Lung (tissue), 12 donors: Measurements from ENCODE around the gene TAMALIN. TPM values are rescaled to one million over a fixed set of nuclear protein-coding genes. Genes with fewer than 3 reads are reported as not detected.

Source experiments
- ATAC-seq: fragments of 200-7000 bp; cut with Tn5 transposase; one replicate; pipeline ENCODE4 v1.9.1; 2020; ENCODE audit warnings: moderate number of reproducible peaks; ENCODE audit not compliant: insufficient read depth, low FRiP score
- DNase-seq, 3 donors: peaks; one replicate each; pipeline ENCODE4 v3.0.0-alpha.2; 2013 to 2017
- H3K27ac ChIP-seq, 2 donors: one replicate each; pipeline ENCODE4 v1.5.1; 2013; ENCODE audit warnings: mild to moderate bottlenecking in 2 of 2, moderate library complexity in 2 of 2, control low read depth in 1 of 2, inconsistent platforms in 1 of 2, low read depth in 1 of 2, low read length in 1 of 2
- H3K27me3 ChIP-seq, 3 donors: one replicate each; pipeline ENCODE4 v1.5.1; 2013; ENCODE audit warnings: low read length in 2 of 3; ENCODE audit not compliant: control insufficient read depth in 3 of 3, insufficient read depth in 3 of 3
- H3K36me3 ChIP-seq, 4 donors: one replicate each; pipeline ENCODE4 v1.5.1; 2013; ENCODE audit warnings: low read length in 4 of 4, mild to moderate bottlenecking in 1 of 4, moderate library complexity in 1 of 4; ENCODE audit not compliant: control insufficient read depth in 4 of 4, insufficient read depth in 4 of 4
- H3K4me1 ChIP-seq, 5 donors: one replicate each; pipeline ENCODE4 v1.5.1; 2013; ENCODE audit warnings: low read length in 5 of 5, mild to moderate bottlenecking in 2 of 5, moderate library complexity in 1 of 5; ENCODE audit not compliant: control insufficient read depth in 5 of 5, insufficient read depth in 5 of 5
- H3K4me3 ChIP-seq: one replicate; pipeline ENCODE4 v1.5.1; 2013; ENCODE audit warnings: mild to moderate bottlenecking, control low read depth, moderate library complexity
- H3K9ac ChIP-seq, 2 donors: one replicate each; pipeline ENCODE4 v1.5.1; 2013; ENCODE audit warnings: low read length in 2 of 2, control low read depth in 1 of 2; ENCODE audit not compliant: insufficient read depth in 1 of 2
- H3K9me3 ChIP-seq, 4 donors: one replicate each; pipeline ENCODE4 v1.5.1; 2013; ENCODE audit warnings: low read length in 3 of 4, mild to moderate bottlenecking in 1 of 4, moderate library complexity in 1 of 4; ENCODE audit not compliant: control insufficient read depth in 4 of 4, insufficient read depth in 3 of 4
- CTCF ChIP-seq: IDR thresholded peaks from 2 replicates; pipeline ENCODE4 v1.5.1; 2012; ENCODE audit warnings: mild to moderate bottlenecking; ENCODE audit errors: control extremely low read depth, extremely low read depth
- WGBS, 2 donors: extraction: QIAGEN DNeasy Blood & Tissue Kit; methylation state at CpG; one replicate each; pipeline ENCODE4 v1.1.7; 2013; 5-methylcytosine and 5-hydroxymethylcytosine counted together
- polyA plus RNA-seq, 2 donors: library from polyadenylated mRNA; stranded (reverse); fragments of 200-250 nt; gene quantifications; one replicate each; pipeline ENCODE4 v1.2.1, GENCODE V29; 2013
- total RNA-seq, 2 donors: library from RNA; depleted of rRNA in 1 of 2; stranded (reverse); fragments of >200 nt in 1 of 2; gene quantifications; one replicate each; pipeline ENCODE4 v1.2.1, GENCODE V29; 2014 to 2021
- donor health status: control.
- donor health status: control.
- donor health status: Bipolar disorder and iron deficiency.
- donor health status: healthy.
- donor health status: DM: yes; HTN: yes; CAD: no.

Gene TAMALIN
- total and polyA plus RNA-seq, 4 donors = 31.4 to 84.0 (median 60.4) TPM

GRCh38 chr12:52010152-52010622 lies 3.4 kb downstream of the TAMALIN start:
- DNase-seq = peak; percentile 98 to 99 (median 99)

GRCh38 chr12:52010692-52011601 lies 4.2 kb downstream of the TAMALIN start:
- Histone ChIP-seq H3K4me1 (peaks cover 0 to 45% (median 24%) of the 10 kb centered on the region in 5 donors), H3K27me3 (peaks cover 0 to 18% (median 0%) of the 10 kb centered on the region in 3 donors), H3K9me3 (no peaks in the 10 kb centered on the region), H3K27ac (peak overlapping the region; percentile 37 to 73), H3K4me3 (no peak overlapping the region), H3K36me3 (peaks cover 0 to 28% (median 26%) of the 10 kb centered on the region in 4 donors), H3K9ac (peak overlapping the region in 1 of 2 donors; percentile 77)
- DNase-seq (peak in 2 of 3 donors; percentile 38 to 54), ATAC-seq (no peak)
- WGBS, 2 donors = 67 to 70% methylated on average over 8 of the region's 8 CpGs
- TF ChIP-seq CTCF = no peak

More at GRCh38 chr12:52010152-52010622, 3.4 kb downstream of the TAMALIN start:
- H3K36me3 ChIP-seq = peaks cover 0 to 28% (median 26%) of the 10 kb centered on the region in 4 donors
- H3K4me1 ChIP-seq = peaks cover 0 to 45% (median 24%) of the 10 kb centered on the region in 5 donors
- TF ChIP-seq CTCF = no peak
- H3K9me3 ChIP-seq = no peaks in the 10 kb centered on the region
- peak overlapping the region in 1 of 2 donors; percentile 77 for H3K9ac ChIP-seq
- ATAC-seq = peak; percentile 38
- WGBS, 2 donors = 25 to 33% methylated on average over 10 to 11 of the region's 11 CpGs
- H3K27ac ChIP-seq = peak overlapping the region; percentile 76 to 88
- H3K27me3 ChIP-seq = peaks cover 0 to 26% (median 0%) of the 10 kb centered on the region in 3 donors
- no peak overlapping the region for H3K4me3 ChIP-seq

- TF ChIP-seq CTCF = no peak
- Histone ChIP-seq H3K36me3 (peaks cover 0 to 28% (median 26%) of the 10 kb centered on the region in 4 donors), H3K27ac (no peak overlapping the region), H3K4me3 (no peak overlapping the region), H3K27me3 (peaks cover 0 to 13% (median 0%) of the 10 kb centered on the region in 3 donors), H3K4me1 (peaks cover 0 to 40% (median 22%) of the 10 kb centered on the region in 5 donors), H3K9ac (no peak overlapping the region), H3K9me3 (no peaks in the 10 kb centered on the region)
- ATAC-seq (no peak), DNase-seq (no peak)
- WGBS, 2 donors = 93 to 94% methylated on average over 8 of the region's 8 CpGs
These were observed 5.0 kb downstream of the TAMALIN start for GRCh38 chr12:52011602-52012214.
